Activated CD4-positive, CD25-positive, alpha-beta regulatory T cell treated with anti-CD3 and anti-CD28 coated beads, Interleukin-2, amount 50 U/mL, for 24 hours (primary cell): ENCODE measurements around the gene CILP2.
A peak's percentile ranks its signal among the peaks of the same experiment; 100 is the strongest.

ENCODE experiments used
- ATAC-seq, 2 donors: fragments of 150-1000 bp; cut with Tn5 transposase; one replicate each; pipeline ENCODE4 v1.10.0; 2021; ENCODE audit warnings: mild to moderate bottlenecking in 1 of 2, moderate library complexity in 1 of 2

Gene CILP2

DNA sequence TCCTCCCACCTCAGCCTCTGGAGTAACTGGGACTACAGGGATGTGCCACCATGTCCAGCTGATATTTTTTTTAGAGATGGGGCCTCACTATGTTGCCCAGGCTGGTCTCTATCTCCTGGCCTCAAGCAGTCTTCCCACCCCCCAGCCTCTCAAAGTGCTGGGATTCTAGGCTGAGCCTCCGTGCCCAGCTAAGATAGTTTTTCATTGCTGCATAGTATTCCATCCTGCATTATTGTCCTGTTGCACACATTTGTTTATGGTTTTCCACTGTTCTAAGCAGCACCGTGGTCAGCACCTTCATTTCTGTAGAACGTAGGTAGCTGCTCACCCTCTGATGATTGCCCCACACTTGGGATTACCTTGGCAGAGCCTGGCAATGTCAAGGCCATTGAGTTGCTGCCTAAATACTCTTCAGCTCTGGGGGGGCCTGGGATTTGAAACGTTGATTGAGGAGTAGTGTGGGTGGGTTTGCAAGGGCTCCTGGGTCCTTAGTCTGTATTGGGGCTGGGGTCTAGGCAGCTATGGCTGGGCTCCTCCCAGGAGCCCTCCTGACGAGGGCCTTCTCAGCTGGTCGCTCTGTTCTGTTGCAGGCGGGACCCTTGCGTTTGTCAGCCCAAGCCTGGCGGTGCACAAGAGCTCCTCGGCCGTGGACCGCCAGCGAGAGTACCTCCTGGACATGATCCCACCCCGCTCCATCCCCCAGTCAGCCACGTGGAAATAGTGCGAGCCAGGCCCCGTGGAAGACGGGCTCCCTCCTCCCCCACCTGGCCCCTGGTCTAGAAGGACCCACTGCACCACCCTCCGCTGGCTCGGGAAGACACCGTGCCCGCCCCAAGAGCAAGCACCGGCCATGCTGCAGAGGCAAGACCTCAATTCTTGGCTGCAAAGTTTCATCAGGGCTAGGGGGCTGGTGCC lies 33.1 kb upstream of the CILP2 start:
- ATAC-seq, result no peak

- no peak for ATAC-seq
Observed at GRCh38 chr19:19505669-19506326, 32.3 kb upstream of the CILP2 start.

DNA sequence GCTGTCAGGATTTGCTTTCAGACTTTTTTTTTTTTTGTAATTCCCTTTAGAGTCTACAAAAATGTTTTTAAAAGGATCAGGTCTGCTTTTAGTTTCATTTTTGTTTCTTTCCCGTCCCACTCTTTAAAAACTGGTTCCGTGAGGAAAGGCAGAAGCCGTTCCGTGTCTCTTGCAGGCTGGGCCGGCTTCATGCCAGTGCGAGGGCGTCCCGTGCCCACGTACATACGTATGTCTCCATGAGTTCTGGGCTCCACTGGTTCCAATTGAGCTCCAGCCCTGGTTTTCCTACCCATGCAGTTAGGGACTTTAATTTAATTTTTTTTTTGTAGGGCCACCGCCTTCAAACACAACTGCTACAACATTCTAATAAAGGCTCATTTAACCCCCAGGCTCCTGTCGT lies 31.5 kb upstream of the CILP2 start:
- no peak for ATAC-seq

- no peak for ATAC-seq
Observed at GRCh38 chr19:19507354-19507753, 30.7 kb upstream of the CILP2 start.

DNA sequence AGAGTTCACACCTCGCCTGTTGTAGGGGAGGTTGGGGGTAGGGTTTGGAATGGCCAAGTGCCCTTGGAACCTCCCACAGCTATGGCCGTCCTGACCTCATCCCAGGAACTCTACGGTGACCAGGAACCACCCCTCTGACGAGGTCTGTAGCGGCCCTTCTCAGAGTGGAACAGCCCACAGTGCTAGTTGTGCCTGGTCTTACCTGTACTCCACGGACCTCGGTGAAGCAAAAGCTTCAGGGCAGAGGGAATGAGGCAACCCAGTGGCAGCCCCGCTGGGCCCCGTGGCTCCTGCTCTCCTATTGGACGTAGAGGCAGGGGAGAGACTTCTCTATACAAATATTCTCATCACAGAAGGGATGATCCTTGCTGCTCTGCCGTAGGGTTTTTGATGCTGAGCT lies 29.8 kb upstream of the CILP2 start:
- no peak for ATAC-seq

DNA sequence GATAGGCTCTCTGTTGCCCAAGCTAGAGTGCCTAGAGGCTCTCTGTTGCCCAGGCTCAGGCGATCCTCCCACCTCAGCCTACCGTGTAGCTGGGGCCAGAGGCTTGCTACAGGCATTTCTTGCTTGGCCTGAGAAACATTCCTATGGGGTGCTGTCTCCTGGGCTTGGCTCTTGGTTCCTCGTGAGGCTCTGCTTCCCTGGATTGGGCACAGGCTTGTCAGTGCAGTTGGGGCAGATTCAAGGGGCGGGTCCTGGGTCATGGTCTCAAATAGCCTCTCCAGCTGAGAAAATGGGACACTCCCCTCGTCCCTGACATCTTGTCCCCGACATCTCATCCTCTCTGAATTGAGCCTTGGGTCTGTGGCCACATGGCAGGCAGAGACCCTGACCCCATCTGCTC lies 27.6 kb upstream of the CILP2 start:
- no peak for ATAC-seq

DNA sequence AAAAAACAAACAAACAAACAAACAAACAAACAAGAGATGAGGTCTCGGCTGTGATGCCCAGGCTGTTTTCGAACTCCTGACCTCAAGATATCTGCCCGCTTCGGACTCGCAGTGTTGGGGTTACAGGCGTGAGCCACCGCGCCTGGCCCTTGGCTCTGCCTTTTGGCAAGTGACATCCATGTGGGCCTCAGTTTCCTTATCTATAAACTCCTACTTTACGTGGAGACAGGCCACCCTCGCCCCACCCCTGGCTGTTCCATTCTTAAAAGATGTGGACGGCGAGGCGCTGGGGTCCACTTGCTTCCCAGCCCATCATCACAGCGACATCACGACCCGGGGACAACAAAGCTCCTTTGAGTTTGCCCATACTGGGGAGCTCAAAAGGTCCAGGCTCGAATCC lies 24.4 kb upstream of the CILP2 start:
- no peak for ATAC-seq

GRCh38 chr19:19514215-19514657 lies 23.8 kb upstream of the CILP2 start:
- ATAC-seq, result no peak

GRCh38 chr19:19514881-19515641 lies 23.0 kb upstream of the CILP2 start, which contains the start of gene TSSK6:
Gene TSSK6, minus strand, starts transcription at chr19:19515548. Its CDS starts 121 bp downstream, at chr19:19515427.
- ATAC-seq, result no peak

DNA sequence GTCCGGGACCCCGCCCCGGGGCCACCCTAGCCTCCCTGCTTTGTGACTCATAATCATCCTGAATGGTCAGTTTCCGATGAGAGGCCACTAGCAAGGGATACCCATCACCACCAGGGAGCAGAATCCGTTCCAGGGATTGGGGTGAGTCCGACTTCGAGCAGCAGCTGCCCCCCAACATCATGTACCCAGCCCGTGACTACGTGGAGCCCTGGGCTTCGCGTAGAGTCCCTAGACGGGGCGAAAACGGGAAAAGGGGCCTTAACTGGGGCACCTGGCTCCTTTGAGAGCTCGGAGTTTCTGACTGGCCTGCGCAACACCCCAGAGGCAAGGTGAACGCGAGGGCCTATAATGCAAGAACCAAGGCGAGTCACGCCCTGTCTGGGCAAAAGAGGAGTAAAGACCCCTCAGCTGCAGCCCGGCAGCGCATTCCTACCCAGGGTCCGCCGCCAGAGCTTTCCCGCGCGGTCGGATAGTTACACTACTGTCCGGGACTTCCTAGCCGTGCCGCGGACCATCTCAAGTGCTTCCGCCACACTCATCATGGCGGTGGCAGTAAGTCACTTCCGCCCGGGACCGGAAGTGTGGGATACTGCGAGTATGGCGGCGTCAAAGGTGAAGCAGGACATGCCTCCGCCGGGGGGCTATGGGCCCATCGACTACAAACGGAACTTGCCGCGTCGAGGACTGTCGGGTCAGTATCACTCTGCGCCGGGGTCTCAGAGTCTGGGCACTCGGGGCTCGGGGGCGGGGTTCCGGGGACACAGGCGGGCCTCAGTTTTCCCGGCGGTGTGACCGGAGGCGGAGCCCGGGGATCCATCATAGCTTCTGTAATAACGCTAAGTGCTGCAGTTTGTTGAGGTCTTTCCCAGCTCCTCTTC lies 22.2 kb upstream of the CILP2 start, which contains the start of gene NDUFA13:
NDUFA13 (plus strand) TSS at position 584 of the 878 bp plus-strand sequence; CDS start at position 598, 14 bp downstream.
- peak; percentile 95 for ATAC-seq

GRCh38 chr19:19517235-19517619 lies 20.8 kb upstream of the CILP2 start:
- ATAC-seq, result no peak

- no peak for ATAC-seq
Observed at GRCh38 chr19:19520989-19521388, 17.1 kb upstream of the CILP2 start.

GRCh38 chr19:19523177-19523576 lies 14.9 kb upstream of the CILP2 start:
- ATAC-seq, result no peak

DNA sequence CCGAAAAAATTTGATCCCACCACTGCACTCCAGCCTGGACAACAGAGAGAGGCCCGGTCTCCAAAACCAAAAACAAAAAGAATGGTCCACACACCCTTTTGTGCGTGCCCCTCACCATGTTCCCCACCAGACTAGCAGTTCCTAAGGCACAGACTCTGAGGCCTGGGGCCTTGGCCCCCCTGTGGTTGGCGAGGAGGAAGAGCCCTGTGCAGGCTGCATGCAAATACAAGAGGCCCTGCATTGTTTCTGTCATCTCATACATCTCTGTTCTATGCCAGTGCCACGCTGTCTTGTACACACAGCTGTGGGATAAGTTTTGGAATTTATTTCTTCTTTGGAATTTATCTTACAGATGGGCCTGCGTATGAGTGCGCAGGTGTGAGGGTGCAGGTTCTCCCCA lies 14.0 kb upstream of the CILP2 start:
- ATAC-seq, result no peak

DNA sequence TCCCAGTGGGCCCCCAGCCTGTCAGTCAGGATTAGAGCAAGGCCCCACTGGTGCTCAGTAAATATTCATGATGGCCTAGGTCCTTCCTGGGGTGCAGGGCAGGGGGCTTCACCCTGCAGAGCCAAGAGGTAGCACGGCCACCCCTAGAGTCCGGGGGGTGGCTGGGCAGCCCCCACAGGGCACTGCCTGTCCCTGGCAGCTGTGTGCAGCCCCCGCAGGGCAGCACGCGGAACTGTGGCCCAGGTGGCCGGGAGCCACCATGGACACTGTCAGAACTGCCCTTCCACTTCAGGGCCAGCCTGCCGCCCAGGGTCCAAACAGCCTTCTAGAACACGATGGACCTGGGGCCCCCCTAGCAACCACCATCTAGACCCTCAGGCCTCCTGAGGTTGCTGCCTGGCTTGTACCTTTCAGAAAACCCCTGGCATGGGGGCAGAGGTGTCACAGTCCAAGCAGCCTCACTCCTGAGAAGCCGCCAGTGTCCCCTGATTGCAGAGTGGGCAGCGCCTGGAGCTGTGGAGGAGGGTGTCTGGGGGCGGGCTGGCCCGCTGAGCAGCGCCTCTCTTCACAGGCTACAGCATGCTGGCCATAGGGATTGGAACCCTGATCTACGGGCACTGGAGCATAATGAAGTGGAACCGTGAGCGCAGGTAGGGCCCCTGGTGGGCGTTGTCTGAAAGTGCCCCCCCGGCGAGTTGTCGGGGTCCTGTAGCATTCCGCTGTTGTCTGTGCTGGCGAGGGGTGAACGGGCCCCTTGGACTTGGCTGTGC lies 12.3 kb upstream of the CILP2 start:
- ATAC-seq, result no peak

DNA sequence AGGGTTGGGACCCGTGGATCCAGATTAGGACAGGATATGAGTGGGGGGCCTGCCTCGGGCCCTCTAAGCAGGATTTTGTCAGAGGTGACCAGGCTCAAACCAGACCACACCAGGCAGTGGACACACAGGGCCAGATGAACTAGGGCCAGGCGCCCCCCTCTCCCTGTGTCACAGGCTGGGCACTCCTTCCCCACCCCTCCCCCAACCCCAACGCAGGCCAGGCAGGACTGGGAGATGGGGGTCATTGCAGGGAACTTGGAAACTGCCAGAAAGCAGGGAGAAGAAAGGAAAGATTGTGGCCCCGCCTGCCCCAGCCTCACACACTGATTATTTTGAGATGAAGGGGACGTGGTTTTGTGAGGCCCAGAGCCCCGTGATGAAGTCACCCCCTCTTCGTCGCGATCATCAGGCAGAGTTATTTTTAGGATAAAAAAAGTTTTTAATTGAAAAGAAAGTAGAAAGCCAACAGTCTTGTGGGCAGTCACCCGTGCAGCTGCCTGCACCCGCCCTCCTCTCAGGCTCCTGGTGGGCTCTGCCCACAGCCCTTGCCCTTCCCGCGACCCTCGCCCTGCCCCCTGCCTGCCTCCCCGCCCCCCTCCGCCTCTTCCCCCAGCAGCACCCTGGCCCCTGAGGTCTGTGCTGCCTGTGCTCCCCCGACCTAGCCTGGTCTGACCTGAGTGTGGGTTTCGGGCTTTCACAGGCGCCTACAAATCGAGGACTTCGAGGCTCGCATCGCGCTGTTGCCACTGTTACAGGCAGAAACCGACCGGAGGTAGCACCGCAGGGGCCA lies 11.3 kb upstream of the CILP2 start:
- no peak for ATAC-seq

DNA sequence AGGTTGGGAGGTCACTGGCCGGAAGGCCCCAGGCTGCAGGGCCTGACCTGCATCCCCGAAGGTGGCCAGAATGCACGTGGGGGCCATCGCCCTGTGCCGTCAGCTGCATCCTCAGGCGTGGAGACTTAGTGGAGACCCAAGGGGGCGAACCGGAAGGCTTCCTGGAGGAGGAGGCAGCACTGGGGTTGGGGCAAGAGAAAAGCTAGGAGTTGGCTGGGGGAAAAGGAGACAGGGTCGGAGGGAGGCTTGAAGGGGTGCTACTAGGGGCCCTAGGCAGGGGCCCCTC lies 10.8 kb upstream of the CILP2 start:
- ATAC-seq, result no peak

GRCh38 chr19:19527674-19528625 lies 10.1 kb upstream of the CILP2 start:
- no peak for ATAC-seq

DNA sequence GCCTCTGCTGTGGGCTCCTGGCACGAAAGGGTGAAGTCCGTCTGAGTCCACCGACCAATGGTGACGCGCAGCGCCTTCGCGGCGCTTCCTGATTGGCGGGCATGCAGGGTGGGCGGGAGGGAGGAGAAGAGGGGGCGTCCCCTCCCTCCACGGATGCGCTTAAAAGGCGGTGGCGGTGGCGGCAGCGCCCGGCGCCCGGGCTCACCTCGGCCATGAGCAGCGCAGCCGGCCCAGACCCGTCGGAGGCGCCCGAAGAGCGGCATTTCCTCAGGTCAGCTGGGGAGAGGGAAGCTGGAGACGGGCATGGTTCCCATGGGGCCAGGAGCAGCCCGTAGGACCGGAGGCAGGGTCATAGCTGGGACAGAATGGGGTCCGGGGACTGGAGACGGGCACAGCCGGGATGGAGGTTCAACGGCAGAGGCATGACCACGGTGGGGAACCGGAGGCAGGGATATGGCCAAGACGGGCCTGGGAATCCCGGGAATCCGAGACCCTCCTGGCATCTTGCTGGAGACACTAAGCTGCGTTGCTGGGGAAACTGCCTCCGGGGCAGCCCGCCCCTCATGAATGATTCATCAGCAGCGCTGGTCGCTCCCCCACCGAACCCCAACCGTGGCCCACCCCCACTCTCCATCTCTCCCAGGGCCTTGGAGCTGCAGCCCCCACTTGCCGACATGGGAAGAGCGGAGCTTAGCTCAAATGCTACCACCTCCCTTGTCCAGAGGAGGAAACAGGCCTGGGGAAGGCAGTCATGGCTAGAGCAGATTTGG lies 9.2 kb upstream of the CILP2 start, which contains the start of gene YJEFN3:
YJEFN3 (plus strand) TSS at position 191 of the 770 bp plus-strand sequence; CDS start at position 213, 22 bp downstream.
- ATAC-seq, result no peak
